Esophagus squamous epithelium (tissue), 4 donors: ENCODE results near the gene WRAP53.

Source experiments
- POLR2A ChIP-seq, 4 donors: fragments of 450-650 bp; IDR thresholded peaks; one replicate each; pipeline ENCODE4 v1.6.1; 2017; ENCODE audit warnings: antibody characterized with exemption in 4 of 4, mild to moderate bottlenecking in 4 of 4, moderate library complexity in 3 of 4
- TF ChIP-seq, protein P1 (sequence below), 6 experiments: fragments of 450-650 bp in 4 of 6; fragments of 200-600 bp in 2 of 6; sonication (generic) in 2 of 6; IDR thresholded peaks; one replicate each; pipeline ENCODE4 v1.5.1; 2016 to 2019; ENCODE audit warnings: antibody characterized with exemption in 6 of 6, mild to moderate bottlenecking in 4 of 6, moderate library complexity in 4 of 6

GRCh38 chr17:7674934-7675333 lies 13.3 kb upstream of the WRAP53 start:
- TF ChIP-seq, protein P1, sequence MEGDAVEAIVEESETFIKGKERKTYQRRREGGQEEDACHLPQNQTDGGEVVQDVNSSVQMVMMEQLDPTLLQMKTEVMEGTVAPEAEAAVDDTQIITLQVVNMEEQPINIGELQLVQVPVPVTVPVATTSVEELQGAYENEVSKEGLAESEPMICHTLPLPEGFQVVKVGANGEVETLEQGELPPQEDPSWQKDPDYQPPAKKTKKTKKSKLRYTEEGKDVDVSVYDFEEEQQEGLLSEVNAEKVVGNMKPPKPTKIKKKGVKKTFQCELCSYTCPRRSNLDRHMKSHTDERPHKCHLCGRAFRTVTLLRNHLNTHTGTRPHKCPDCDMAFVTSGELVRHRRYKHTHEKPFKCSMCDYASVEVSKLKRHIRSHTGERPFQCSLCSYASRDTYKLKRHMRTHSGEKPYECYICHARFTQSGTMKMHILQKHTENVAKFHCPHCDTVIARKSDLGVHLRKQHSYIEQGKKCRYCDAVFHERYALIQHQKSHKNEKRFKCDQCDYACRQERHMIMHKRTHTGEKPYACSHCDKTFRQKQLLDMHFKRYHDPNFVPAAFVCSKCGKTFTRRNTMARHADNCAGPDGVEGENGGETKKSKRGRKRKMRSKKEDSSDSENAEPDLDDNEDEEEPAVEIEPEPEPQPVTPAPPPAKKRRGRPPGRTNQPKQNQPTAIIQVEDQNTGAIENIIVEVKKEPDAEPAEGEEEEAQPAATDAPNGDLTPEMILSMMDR (IDR thresholded peaks at IDR 0.05) = no peak
- TF ChIP-seq POLR2A (IDR thresholded peaks at IDR 0.05) = no peak
